GM18498 (cell line): Measurements from ENCODE around the gene STEEP1.

ENCODE experiments used
- ATAC-seq: cut with Tn5 transposase; IDR thresholded peaks from one replicate; pipeline ENCODE4 v1.9.1; 2021; ENCODE audit warnings: mild to moderate bottlenecking, moderate library complexity; ENCODE audit not compliant: unreplicated experiment

The STEEP1 gene

GRCh38 chrX:119565107-119565663 lies at the start of gene STEEP1:
Gene STEEP1 (minus strand): TSS chrX:119565409. CDS start chrX:119565355, 54 bp downstream.
- ATAC-seq: peak; percentile 97

GRCh38 chrX:119614776-119615175 lies 49.6 kb upstream of the STEEP1 start:
- ATAC-seq: no peak

- no peak for ATAC-seq
Measured at GRCh38 chrX:119607018-119607389, 41.8 kb upstream of the STEEP1 start.

GRCh38 chrX:119606280-119607017 lies 41.2 kb upstream of the STEEP1 start, which contains the start of gene NKRF:
Gene NKRF (minus strand): TSS chrX:119606424.
- ATAC-seq: peak; percentile 83

- ATAC-seq: peak; percentile 33
Measured at GRCh38 chrX:119605464-119606279, 40.5 kb upstream of the STEEP1 start.

GRCh38 chrX:119604766-119605463 lies 39.7 kb upstream of the STEEP1 start:
- no peak for ATAC-seq

- ATAC-seq: no peak
Measured at GRCh38 chrX:119602701-119603255, 37.6 kb upstream of the STEEP1 start.

- no peak for ATAC-seq
Measured at GRCh38 chrX:119589810-119590209, 24.6 kb upstream of the STEEP1 start.

- no peak for ATAC-seq
Measured at GRCh38 chrX:119583431-119584059, 18.3 kb upstream of the STEEP1 start.

- ATAC-seq: no peak
Measured at GRCh38 chrX:119579414-119579813, 14.2 kb upstream of the STEEP1 start.

GRCh38 chrX:119574394-119575266 lies 9.4 kb upstream of the STEEP1 start, which contains the start of gene UBE2A:
Gene UBE2A (plus strand): TSS chrX:119574563. CDS start chrX:119574712, 149 bp downstream.
- peak; percentile 87 for ATAC-seq

GRCh38 chrX:119573840-119574393 lies 8.7 kb upstream of the STEEP1 start:
- ATAC-seq: peak; percentile 27

- ATAC-seq: no peak
Measured at GRCh38 chrX:119573222-119573621, 8.0 kb upstream of the STEEP1 start.

GRCh38 chrX:119570351-119570835 lies 5.2 kb upstream of the STEEP1 start:
- no peak for ATAC-seq

- no peak for ATAC-seq
Measured at GRCh38 chrX:119552508-119552907, 12.7 kb downstream of the STEEP1 start.

- ATAC-seq: no peak
Measured at GRCh38 chrX:119549327-119550016, 15.7 kb downstream of the STEEP1 start.

- no peak for ATAC-seq
Measured at GRCh38 chrX:119541188-119541587, 24.0 kb downstream of the STEEP1 start.

GRCh38 chrX:119539872-119540271 lies 25.3 kb downstream of the STEEP1 start:
- ATAC-seq: no peak
